CMK (cell line): Measurements from ENCODE around the gene PLXNB2.

Experiments used
- DNase-seq: peaks from one replicate; pipeline ENCODE4 v3.0.0-alpha.2; 2010; ENCODE audit warnings: low read depth

The PLXNB2 gene

DNA sequence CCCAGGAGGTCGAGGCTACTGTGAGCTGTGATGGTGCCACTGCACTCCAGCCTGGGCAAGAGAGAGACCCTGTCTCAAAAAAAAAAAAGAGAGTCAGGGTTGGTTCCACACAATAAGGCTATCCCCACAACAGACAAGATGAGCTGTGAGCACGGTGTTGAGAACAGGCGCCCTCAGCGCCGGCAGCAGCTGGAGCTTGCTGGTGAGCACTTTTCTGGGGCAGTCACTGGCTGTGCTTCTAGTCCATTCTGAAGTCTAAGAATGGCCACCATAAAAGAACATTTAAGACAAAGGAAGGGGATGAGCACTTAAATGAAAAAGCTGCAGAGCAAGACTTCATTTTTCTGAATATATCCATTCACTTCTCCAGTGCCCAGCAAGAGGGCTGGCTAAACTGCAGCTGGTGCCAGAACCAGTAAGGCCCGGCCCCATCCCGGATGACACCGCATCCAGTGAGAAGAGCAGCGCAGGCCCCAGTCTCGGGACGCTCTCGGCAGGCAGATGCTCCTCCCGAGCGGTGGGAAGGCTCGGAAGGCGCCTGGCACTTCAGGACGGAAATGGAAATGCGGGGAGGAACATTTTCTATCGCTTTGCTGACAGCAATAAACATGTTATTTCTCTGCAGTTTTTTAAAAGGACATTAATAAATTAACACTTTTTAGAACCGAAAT lies 74.8 kb downstream of the PLXNB2 start:
- no peak for DNase-seq

GRCh38 chr22:50229370-50229769 lies 78.1 kb downstream of the PLXNB2 start:
- DNase-seq = no peak

DNA sequence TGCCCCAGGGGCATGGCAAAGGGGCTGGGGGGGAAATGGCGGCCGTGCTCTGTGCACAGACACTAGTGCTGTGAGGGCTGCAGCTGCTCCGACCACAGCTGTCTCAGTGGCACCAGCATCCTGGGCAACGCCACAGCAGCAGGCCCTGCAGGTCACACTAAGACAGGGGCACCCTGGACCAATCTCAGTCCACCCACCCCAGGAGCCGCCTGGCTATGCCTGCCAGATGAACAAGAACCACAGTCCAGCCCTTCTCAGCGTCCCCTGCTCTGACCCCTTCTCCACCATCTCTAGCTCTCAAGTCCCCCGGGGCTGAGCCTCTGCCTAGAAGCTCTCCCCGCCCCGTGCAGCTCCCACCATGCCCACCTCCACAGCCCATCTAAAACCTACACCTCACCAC lies 79.1 kb downstream of the PLXNB2 start:
- DNase-seq = no peak

DNA sequence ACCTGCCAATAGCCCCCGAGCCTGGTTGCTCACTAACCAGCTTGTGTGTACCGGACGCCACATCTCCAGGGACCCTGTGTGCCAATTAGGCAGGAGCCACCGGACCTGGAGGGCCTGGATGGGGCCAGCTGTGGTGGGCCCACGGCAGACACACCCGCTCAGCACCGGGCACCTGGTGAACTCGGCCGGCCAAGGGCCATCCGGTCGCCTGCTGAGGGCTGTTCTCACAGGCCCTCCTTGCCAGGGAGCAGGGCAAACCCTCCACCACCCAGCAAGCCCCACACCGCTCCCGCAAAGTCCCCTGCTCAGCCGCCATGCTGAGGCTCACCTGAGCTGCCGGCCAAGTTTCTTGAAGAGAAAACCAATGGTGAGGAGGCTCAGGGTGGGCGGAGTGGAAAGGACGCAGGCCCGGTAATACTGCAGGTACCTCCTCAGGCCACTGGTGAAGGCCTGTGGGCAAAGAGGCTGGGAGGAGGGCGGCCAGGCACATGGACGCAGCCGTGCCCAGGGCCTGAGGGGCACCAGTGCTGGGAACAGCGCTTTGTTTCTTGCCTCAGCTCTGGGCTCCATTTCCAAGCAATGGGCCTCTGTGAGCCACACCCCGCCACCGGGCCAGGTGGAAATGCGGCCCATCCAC lies 79.7 kb downstream of the PLXNB2 start:
- DNase-seq = no peak

DNA sequence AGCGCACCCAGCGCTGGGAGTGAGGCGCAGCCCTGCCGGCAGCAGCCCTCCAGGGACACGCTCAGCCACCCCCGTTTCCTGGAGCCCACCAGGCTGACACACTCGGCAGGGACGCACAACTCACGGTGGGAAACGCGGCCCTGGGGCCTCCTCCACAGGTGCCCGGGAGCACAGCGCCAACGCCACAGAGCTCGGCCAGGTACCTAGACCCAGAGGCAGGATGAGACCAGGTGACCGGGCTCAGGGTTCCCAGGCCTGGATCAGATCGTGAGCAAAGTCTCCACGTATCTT lies 80.6 kb downstream of the PLXNB2 start:
- DNase-seq = no peak

DNA sequence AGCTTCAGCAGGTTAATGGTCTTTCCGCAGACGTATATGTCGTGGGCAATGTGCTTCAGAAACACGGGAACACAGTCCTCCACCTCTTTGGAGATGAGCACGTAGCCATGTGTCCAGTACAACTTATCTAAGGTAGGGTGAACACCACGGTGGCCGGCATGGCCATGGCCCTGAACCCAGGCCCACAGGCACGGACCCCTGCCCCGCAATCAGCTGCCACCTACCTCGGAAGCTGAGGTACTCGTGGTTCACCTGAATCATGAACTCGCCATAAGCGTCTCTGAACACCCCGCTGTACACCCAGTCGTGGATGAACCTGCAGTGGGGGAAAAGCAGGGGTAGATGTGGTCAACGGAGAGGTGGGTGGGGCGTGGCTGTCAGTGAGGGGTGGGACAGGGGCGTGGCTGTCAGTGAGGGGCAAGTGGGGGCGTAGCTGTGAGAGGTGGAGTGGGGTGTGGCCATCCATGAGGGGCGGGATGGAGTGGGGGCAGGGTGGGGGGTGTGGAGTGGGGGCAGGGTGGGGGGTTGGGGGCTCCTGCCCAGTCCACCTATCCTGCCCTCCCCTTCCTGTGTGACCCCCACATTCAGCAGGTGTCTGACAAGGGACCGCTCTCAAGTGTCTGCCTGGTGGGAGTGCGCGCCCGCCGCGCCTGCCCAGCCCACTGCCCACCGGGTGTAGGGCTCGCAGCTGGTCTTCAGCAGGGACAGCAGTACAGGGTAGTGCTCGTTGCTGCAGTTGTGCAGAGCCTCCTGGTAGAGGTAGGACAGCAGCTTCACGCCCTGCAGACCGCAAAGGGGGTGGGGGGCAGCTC lies 81.2 kb downstream of the PLXNB2 start:
- no peak for DNase-seq

DNA sequence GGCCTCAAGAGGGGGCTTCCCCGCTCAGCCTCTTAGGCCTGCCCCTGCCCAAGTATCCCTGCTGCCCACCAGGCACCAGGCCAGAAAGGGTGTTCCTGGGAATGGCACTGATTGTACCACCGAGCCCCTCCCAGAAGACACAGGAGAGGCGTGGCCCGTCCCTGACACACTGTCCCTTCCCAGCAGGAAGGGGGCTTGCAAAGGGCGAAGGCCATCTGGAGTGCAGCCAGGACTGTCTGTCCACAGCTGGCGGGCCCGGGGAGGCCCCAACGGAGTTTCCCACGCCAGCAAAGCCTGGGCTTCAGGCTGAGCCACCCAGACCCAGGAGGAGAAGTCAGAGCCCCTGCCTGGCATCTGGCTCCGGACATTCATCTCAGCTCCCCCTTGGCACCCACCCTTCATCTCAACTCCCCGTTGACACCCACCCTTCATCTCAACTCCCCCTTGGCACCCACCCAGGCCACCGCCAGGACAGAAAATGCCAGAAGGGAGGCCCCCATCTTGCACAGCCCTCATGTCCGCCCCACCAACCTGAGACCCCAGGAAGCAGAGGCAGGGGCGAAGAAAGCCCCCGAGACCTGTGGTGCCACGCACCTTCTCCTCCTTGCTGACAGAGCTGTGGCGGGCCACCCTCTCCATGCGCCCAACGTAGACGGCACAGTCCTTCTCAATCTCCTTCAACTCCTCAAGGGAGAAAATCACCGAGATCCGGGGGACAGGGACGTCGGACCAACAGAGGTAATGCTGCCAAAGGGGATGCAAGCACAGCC lies 82.1 kb downstream of the PLXNB2 start:
- no peak for DNase-seq
